Calu3 (cell line): ENCODE measurements around the gene NPTX2. TPM values are rescaled to one million over a fixed set of nuclear protein-coding genes. Genes with fewer than 3 reads are reported as not detected.

Experiments used
- BruUV-seq: library from RNA; stranded (reverse); fragments of 400-500 nt; replicated peaks from 2 replicates; lab custom pipeline; 2021; lab: Mats Ljungman, UMichigan
- CTCF ChIA-PET: fragments of 300-600 bp; sonication (Branson Sonifier 250); formaldehyde crosslinking; loops from one replicate; lab custom pipeline; 2022; ENCODE audit warnings: antibody characterized with exemption; lab: Charles Lee
- DNase-seq: peaks from one replicate; pipeline ENCODE4 v3.0.0; 2022
- H3K27ac Mint-ChIP-seq: one replicate; pipeline ENCODE4 v1.8.0; 2022; ENCODE audit warnings: mixed read lengths; ENCODE audit not compliant: unreplicated experiment
- H3K27me3 Mint-ChIP-seq: one replicate; pipeline ENCODE4 v1.8.0; 2022; ENCODE audit warnings: mixed read lengths; ENCODE audit not compliant: unreplicated experiment
- H3K36me3 Mint-ChIP-seq: one replicate; pipeline ENCODE4 v1.8.0; 2022; ENCODE audit warnings: mild to moderate bottlenecking, moderate library complexity, mixed read lengths; ENCODE audit not compliant: insufficient read depth, unreplicated experiment
- H3K4me1 Mint-ChIP-seq: one replicate; pipeline ENCODE4 v1.8.0; 2022; ENCODE audit warnings: mild to moderate bottlenecking, low read depth, mixed read lengths; ENCODE audit not compliant: unreplicated experiment
- H3K4me3 Mint-ChIP-seq: one replicate; pipeline ENCODE4 v1.8.0; 2022; ENCODE audit warnings: mild to moderate bottlenecking, low read depth, moderate library complexity, mixed read lengths; ENCODE audit not compliant: unreplicated experiment
- H3K9me3 Mint-ChIP-seq: one replicate; pipeline ENCODE4 v1.8.0; 2022; ENCODE audit warnings: low read depth, mixed read lengths; ENCODE audit not compliant: unreplicated experiment
- intact Hi-C: fragments of 100-400 bp; cut with micrococcal nuclease; formaldehyde crosslinking; loops from one replicate; pipeline ENCODE4 v1.10.0; 2022; ENCODE audit not compliant: unreplicated experiment
- total RNA-seq: library from RNA; stranded (reverse); gene quantifications from 2 replicates; pipeline ENCODE4 v1.2.3, GENCODE V29; 2022
- TF ChIP-seq, protein P1 (sequence below): fragments of 200-600 bp; IDR thresholded peaks from one replicate; pipeline ENCODE4 v1.8.0; 2022; ENCODE audit warnings: antibody characterized with exemption; ENCODE audit not compliant: unreplicated experiment

Gene NPTX2
- total RNA-seq, 1 experiment from 2014 or later, result not detected

- no peak for DNase-seq
- BruUV-seq, result no TSS peak
- CTCF ChIA-PET, result no interaction called here
- Mint-ChIP-seq H3K27me3 (peaks cover 40% of the 10 kb centered on the region), H3K27ac (no peak overlapping the region), H3K4me1 (no peaks in the 10 kb centered on the region), H3K4me3 (no peak overlapping the region), H3K36me3 (no peaks in the 10 kb centered on the region), H3K9me3 (peaks cover 11% of the 10 kb centered on the region)
- TF ChIP-seq, protein P1, sequence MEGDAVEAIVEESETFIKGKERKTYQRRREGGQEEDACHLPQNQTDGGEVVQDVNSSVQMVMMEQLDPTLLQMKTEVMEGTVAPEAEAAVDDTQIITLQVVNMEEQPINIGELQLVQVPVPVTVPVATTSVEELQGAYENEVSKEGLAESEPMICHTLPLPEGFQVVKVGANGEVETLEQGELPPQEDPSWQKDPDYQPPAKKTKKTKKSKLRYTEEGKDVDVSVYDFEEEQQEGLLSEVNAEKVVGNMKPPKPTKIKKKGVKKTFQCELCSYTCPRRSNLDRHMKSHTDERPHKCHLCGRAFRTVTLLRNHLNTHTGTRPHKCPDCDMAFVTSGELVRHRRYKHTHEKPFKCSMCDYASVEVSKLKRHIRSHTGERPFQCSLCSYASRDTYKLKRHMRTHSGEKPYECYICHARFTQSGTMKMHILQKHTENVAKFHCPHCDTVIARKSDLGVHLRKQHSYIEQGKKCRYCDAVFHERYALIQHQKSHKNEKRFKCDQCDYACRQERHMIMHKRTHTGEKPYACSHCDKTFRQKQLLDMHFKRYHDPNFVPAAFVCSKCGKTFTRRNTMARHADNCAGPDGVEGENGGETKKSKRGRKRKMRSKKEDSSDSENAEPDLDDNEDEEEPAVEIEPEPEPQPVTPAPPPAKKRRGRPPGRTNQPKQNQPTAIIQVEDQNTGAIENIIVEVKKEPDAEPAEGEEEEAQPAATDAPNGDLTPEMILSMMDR, result no peak
- intact Hi-C loops, result no loop called here
Measured at GRCh38 chr7:98584830-98585229, 32.3 kb upstream of the NPTX2 start.

- no peaks in the 10 kb centered on the region for H3K36me3 Mint-ChIP-seq
- DNase-seq, result no peak
- no peak overlapping the region for H3K4me3 Mint-ChIP-seq
- H3K27ac Mint-ChIP-seq, result no peak overlapping the region
- intact Hi-C loops, result no loop called here
- CTCF ChIA-PET, result interaction anchor here (0.6 kb wide), 1 partner anchor 158 kb away, joined by 14 read pairs; no protein-coding TSS in a partner anchor
- H3K27me3 Mint-ChIP-seq, result peaks cover 24% of the 10 kb centered on the region
- no peaks in the 10 kb centered on the region for H3K4me1 Mint-ChIP-seq
- no peaks in the 10 kb centered on the region for H3K9me3 Mint-ChIP-seq
- TF ChIP-seq, protein P1, result no peak
- BruUV-seq, result no TSS peak
Measured at GRCh38 chr7:98591926-98592325, 25.2 kb upstream of the NPTX2 start.

DNA sequence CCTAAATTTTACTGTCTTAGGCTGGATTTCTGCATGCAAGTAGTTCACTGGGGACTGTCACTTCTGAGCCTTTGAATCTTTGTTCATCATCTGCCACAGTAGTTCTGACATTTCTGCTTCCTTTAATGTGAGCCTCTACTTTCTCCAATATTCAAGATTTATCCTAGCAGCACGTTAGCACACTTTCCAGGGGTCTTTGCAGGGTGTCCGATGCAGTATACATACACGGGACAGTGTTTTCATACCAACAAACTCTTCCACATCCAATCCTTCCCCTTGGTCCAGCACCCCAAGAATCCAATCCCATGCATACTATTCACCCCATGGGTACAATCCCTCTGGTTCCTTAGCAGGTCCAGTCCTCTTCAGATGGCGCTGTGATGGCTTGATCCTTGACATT lies 22.7 kb upstream of the NPTX2 start:
- Mint-ChIP-seq H3K9me3 (no peaks in the 10 kb centered on the region), H3K4me1 (no peaks in the 10 kb centered on the region), H3K27me3 (peaks cover 24% of the 10 kb centered on the region), H3K27ac (no peak overlapping the region), H3K36me3 (no peaks in the 10 kb centered on the region), H3K4me3 (no peak overlapping the region)
- DNase-seq, result no peak
- TF ChIP-seq, protein P1, result no peak
- CTCF ChIA-PET, result no interaction called here
- no TSS peak for BruUV-seq
- intact Hi-C loops, result no loop called here

DNA sequence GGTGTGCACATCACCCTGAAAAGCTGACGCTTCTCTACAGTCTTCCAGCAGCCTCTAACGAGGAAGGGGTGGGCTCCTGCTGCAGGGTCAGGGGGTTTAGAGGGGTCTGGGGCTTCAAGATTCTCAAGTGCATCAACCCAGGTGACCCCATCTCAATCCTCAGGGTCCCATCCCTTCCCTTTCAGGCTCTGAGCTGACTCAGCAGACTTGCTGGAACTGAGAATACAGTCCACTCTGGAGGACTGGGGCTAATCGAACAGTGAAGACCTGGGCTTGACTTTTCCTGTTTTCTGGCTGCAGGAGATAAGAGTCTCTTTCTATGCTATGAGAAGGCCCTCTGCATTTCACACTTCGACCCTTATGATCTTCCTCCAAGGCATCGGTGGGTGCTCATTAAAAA lies 22.3 kb upstream of the NPTX2 start:
- CTCF ChIA-PET, result no interaction called here
- TF ChIP-seq, protein P1, result no peak
- intact Hi-C loops, result no loop called here
- peaks cover 24% of the 10 kb centered on the region for H3K27me3 Mint-ChIP-seq
- no peak overlapping the region for H3K4me3 Mint-ChIP-seq
- no peak overlapping the region for H3K27ac Mint-ChIP-seq
- no TSS peak for BruUV-seq
- H3K9me3 Mint-ChIP-seq, result no peaks in the 10 kb centered on the region
- no peaks in the 10 kb centered on the region for H3K36me3 Mint-ChIP-seq
- DNase-seq, result no peak
- H3K4me1 Mint-ChIP-seq, result no peaks in the 10 kb centered on the region
